Measurements from ENCODE around the gene ALG13.
"Not testable (repeated sequence)": the region's sequence is repeated elsewhere in the genome, so short reads cannot be mapped to it uniquely, and the experiment has no call there.

Gene ALG13

DNA sequence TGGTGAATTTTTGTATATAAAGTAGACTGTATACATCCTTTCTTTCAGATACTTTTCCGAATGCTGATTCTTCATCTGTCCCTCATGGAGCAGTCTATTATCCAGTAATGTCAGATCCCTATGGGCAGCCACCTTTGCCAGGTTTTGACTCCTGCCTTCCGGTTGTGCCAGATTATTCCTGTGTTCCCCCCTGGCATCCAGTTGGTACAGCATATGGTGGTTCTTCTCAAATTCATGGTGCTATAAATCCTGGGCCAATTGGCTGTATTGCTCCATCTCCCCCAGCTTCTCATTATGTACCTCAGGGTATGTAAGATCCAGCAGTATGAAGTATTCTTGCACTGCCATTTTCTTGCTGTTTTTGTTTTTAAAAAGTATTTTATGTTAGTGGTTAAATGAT, 78.7 kb downstream of the ALG13 start:
- DNase-seq, result no peak

- DNase-seq, result no peak
Measured at GRCh38 chrX:111761578-111762135, 80.7 kb downstream of the ALG13 start.

GRCh38 chrX:111778591-111778990, 97.6 kb downstream of the ALG13 start:
- DNase-seq, result peak; percentile 43

- DNase-seq, result no peak
Measured at GRCh38 chrX:111779582-111779981, 98.6 kb downstream of the ALG13 start.

DNA sequence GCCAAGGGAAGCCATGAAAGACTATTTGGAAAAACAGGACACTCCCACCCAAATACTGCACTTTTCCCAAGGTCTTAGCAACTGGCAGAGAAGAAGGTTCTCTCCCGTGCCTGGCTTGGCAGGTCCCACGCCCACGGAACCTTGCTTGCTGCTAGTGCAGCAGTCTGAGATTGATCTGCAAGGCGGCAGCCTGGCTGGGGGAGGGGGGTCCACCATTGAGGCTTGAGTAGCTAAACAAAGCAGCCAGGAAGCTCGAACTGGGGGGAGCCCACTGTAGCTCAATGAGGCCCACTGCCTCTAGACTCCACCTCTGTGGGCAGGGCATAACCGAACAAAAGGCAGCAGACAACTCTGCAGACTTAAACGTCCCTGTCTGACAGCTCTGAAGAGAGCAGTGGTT, 103.7 kb downstream of the ALG13 start:
- no peak for DNase-seq

- not testable (repeated sequence) for DNase-seq
Measured at GRCh38 chrX:111790054-111790453, 109.1 kb downstream of the ALG13 start.
